B cell (primary cell): Measurements from ENCODE around the gene PRKAG2. TPM values are rescaled to one million over a fixed set of nuclear protein-coding genes. Genes with fewer than 3 reads are reported as not detected.

Experiments
- ATAC-seq: fragments of 200-7000 bp; cut with Tn5 transposase; one replicate; pipeline ENCODE4 v1.10.0; 2021; ENCODE audit warnings: low read depth, mild to moderate bottlenecking, moderate number of reproducible peaks, moderate library complexity
- CTCF ChIA-PET: fragments of 350-600 bp; sonication (Branson Sonifier 250); formaldehyde crosslinking; loops from one replicate; lab custom pipeline; 2021; ENCODE audit warnings: antibody characterized with exemption, inconsistent platforms; lab: Charles Lee
- POLR2A ChIA-PET: fragments of 350-600 bp; sonication (Branson Sonifier 250); formaldehyde crosslinking; loops from one replicate; lab custom pipeline; 2021; ENCODE audit warnings: antibody characterized with exemption; lab: Charles Lee
- DNase-seq: peaks from one replicate; pipeline ENCODE4 v3.0.0; 2013
- H2AFZ ChIP-seq: 2 replicates; pipeline ENCODE4 v1.6.1; 2012; ENCODE audit warnings: mild to moderate bottlenecking, low read depth, low read length; ENCODE audit not compliant: insufficient read depth, poor library complexity, severe bottlenecking
- H3K27ac ChIP-seq, 2 donors: 1 replicate in 1 of 2; 2 replicates in 1 of 2; pipeline ENCODE4 v1.5.1; 2012 to 2013; ENCODE audit warnings: low read length in 2 of 2, mild to moderate bottlenecking in 2 of 2, moderate library complexity in 1 of 2
- H3K27me3 ChIP-seq, 4 experiments: fragments of 200-600 bp in 1 of 4; sonication (generic) in 1 of 4; replicated peaks in 1 of 4; 1 replicate in 2 of 4; 2 replicates in 2 of 4; pipeline versions ENCODE4 v1.6.1 to v1.7.0; 2013 to 2016; ENCODE audit warnings: low read length in 3 of 4, mild to moderate bottlenecking in 2 of 4, mixed read lengths in 1 of 4, moderate library complexity in 1 of 4; ENCODE audit not compliant: insufficient read depth in 4 of 4, control insufficient read depth in 3 of 4; ENCODE audit errors: control extremely low read depth in 1 of 4
- H3K36me3 ChIP-seq, 2 experiments: replicated peaks in 1 of 2; 1 replicate in 1 of 2; 2 replicates in 1 of 2; pipeline versions ENCODE4 v1.6.1 to v1.7.1; 2013; ENCODE audit warnings: low read length in 1 of 2; ENCODE audit not compliant: insufficient read depth in 2 of 2, control insufficient read depth in 1 of 2; ENCODE audit errors: control extremely low read depth in 1 of 2, extremely low read depth in 1 of 2
- H3K4me1 ChIP-seq, 2 donors: fragments of 200-600 bp in 1 of 2; sonication (generic) in 1 of 2; 1 replicate in 1 of 2; 2 replicates in 1 of 2; pipeline versions ENCODE4 v1.5.1 to v1.6.1; 2013 to 2017; ENCODE audit warnings: low read length in 2 of 2; ENCODE audit not compliant: control insufficient read depth in 2 of 2, insufficient read depth in 2 of 2
- H3K4me2 ChIP-seq: replicated peaks from 2 replicates; pipeline ENCODE3; 2012; ENCODE audit warnings: mild to moderate bottlenecking, low read depth, low read length; ENCODE audit not compliant: poor library complexity, severe bottlenecking
- H3K4me3 ChIP-seq, 5 experiments: fragments of 200-600 bp in 1 of 5; sonication (generic) in 1 of 5; 1 replicate in 3 of 5; 2 replicates in 2 of 5; pipeline versions ENCODE4 v1.5.1 to v1.7.0; 2011 to 2016; ENCODE audit warnings: low read length in 4 of 5, mild to moderate bottlenecking in 4 of 5, low read depth in 2 of 5, control low read depth in 1 of 5, moderate library complexity in 1 of 5; ENCODE audit not compliant: insufficient read depth in 1 of 5; ENCODE audit errors: control extremely low read depth in 1 of 5, extremely low read depth in 1 of 5
- H3K79me2 ChIP-seq: fragments of 200-600 bp; sonication (generic); one replicate; pipeline ENCODE4 v1.6.0; 2016; ENCODE audit warnings: low read length; ENCODE audit not compliant: control insufficient read depth, insufficient read depth
- H3K9ac ChIP-seq: fragments of 200-600 bp; sonication (generic); 2 replicates; pipeline ENCODE4 v1.6.1; 2017; ENCODE audit warnings: mild to moderate bottlenecking, low read length, moderate library complexity
- H3K9me3 ChIP-seq, 3 donors: one replicate each; pipeline versions ENCODE4 v1.6.1 to v1.7.1; 2013; ENCODE audit warnings: low read length in 2 of 3; ENCODE audit not compliant: control insufficient read depth in 2 of 3, insufficient read depth in 1 of 3; ENCODE audit errors: control extremely low read depth in 1 of 3
- H4K20me1 ChIP-seq: 2 replicates; pipeline ENCODE4 v1.6.0; 2012; ENCODE audit warnings: mild to moderate bottlenecking, low read length; ENCODE audit not compliant: insufficient read depth, control insufficient read depth, poor library complexity, severe bottlenecking
- H3K27ac Mint-ChIP-seq: one replicate; pipeline ENCODE4 v1.8.0; 2021; ENCODE audit warnings: mixed read lengths
- H3K27me3 Mint-ChIP-seq: one replicate; pipeline ENCODE4 v1.8.0; 2021; ENCODE audit warnings: mixed read lengths
- H3K4me1 Mint-ChIP-seq: one replicate; pipeline ENCODE4 v1.8.0; 2021; ENCODE audit warnings: mixed read lengths
- H3K4me3 Mint-ChIP-seq: one replicate; pipeline ENCODE4 v1.8.0; 2021; ENCODE audit warnings: mixed read lengths
- H3K9me3 Mint-ChIP-seq: one replicate; pipeline ENCODE4 v1.8.0; 2022; ENCODE audit warnings: mixed read lengths; ENCODE audit not compliant: insufficient read depth
- CTCF ChIP-seq: fragments of 200-600 bp; IDR thresholded peaks from one replicate; pipeline ENCODE4 v1.8.0; 2022; ENCODE audit warnings: antibody characterized with exemption, mild to moderate bottlenecking
- EZH2 ChIP-seq: IDR thresholded peaks from 2 replicates; pipeline ENCODE4 v1.6.1; 2012; ENCODE audit warnings: borderline replicate concordance, low read depth, mild to moderate bottlenecking, moderate library complexity, low read length; ENCODE audit not compliant: insufficient read depth, poor library complexity, severe bottlenecking
- WGBS: methylation state at CpG from one replicate; pipeline ENCODE4 v1.1.5; 2013; ENCODE audit warnings: missing lambda C conversion rate; ENCODE audit not compliant: insufficient coverage; 5-methylcytosine and 5-hydroxymethylcytosine counted together
- intact Hi-C: fragments of 100-400 bp; cut with micrococcal nuclease; formaldehyde crosslinking; loops from one replicate; pipeline ENCODE4 v1.10.0; 2022
- polyA plus RNA-seq: library from polyadenylated mRNA; depleted of rRNA; stranded (reverse); fragments of >200 nt; gene quantifications from 2 replicates; pipeline ENCODE4 v1.2.3, GENCODE V29; 2012
- total RNA-seq, 2 donors: library from RNA; stranded (reverse); fragments of 120-200 nt in 1 of 2; gene quantifications; 1 replicate in 1 of 2; 2 replicates in 1 of 2; pipeline versions ENCODE4 v1.2.3 to v1.2.4, GENCODE V29; 2013 to 2022

Gene PRKAG2
- total and polyA plus RNA-seq, 2 donors (not counting 1 experiment from before 2014, with no cell fraction given) = 22.1 to 56.3 TPM

GRCh38 chr7:151859111-151859947 lies 17.6 kb downstream of the PRKAG2 start:
- Histone ChIP-seq H3K4me2 (no peak overlapping the region), H3K4me3 (no peak overlapping the region), H3K9me3 (no peaks in the 10 kb centered on the region), H3K79me2 (peaks cover 73% of the 10 kb centered on the region), H3K27me3 (no peaks in the 10 kb centered on the region), H2AFZ (no peak overlapping the region), H3K27ac (no peak overlapping the region), H4K20me1 (peaks cover 92% of the 10 kb centered on the region), H3K4me1 (peaks cover 6 to 10% of the 10 kb centered on the region in 2 donors), H3K9ac (no peak overlapping the region), H3K36me3 (peaks cover 0 to 2% of the 10 kb centered on the region in 2 experiments)
- POLR2A ChIA-PET = interaction anchor here (0.5 kb wide), 1 partner anchor 16 kb away, joined by 5 read pairs; no protein-coding TSS in a partner anchor
- Mint-ChIP-seq H3K4me3 (no peak overlapping the region), H3K4me1 (peaks cover 12% of the 10 kb centered on the region), H3K27ac (no peak overlapping the region), H3K27me3 (no peaks in the 10 kb centered on the region), H3K9me3 (no peaks in the 10 kb centered on the region)
- DNase-seq = no peak
- CTCF ChIA-PET = interaction anchor here (1.7 kb wide), 1 partner anchor 74 kb away, joined by 3 read pairs; no protein-coding TSS in a partner anchor
- WGBS = 88% methylated on average over 16 of the region's 28 CpGs
- ATAC-seq = no peak
- intact Hi-C loops = no loop called here
- TF ChIP-seq CTCF (no peak), EZH2 (no peak)

- Histone ChIP-seq H4K20me1 (peaks cover 84% of the 10 kb centered on the region), H3K27ac (no peak overlapping the region), H3K79me2 (peaks cover 64% of the 10 kb centered on the region), H3K36me3 (peaks cover 0 to 2% of the 10 kb centered on the region in 2 experiments), H3K4me3 (no peak overlapping the region), H3K9ac (no peak overlapping the region), H2AFZ (no peak overlapping the region), H3K9me3 (no peaks in the 10 kb centered on the region), H3K4me2 (no peak overlapping the region), H3K27me3 (no peaks in the 10 kb centered on the region), H3K4me1 (peaks cover 0 to 1% of the 10 kb centered on the region in 2 donors)
- ChIA-PET POLR2A (no interaction called here), CTCF (interaction anchor here (1.7 kb wide), 1 partner anchor 75 kb away, joined by 3 read pairs; no protein-coding TSS in a partner anchor)
- Mint-ChIP-seq H3K9me3 (no peaks in the 10 kb centered on the region), H3K27me3 (no peaks in the 10 kb centered on the region), H3K27ac (no peak overlapping the region), H3K4me1 (peaks cover 7% of the 10 kb centered on the region), H3K4me3 (no peak overlapping the region)
- intact Hi-C loops = no loop called here
- DNase-seq (no peak), ATAC-seq (no peak)
- no peak for TF ChIP-seq CTCF
- TF ChIP-seq EZH2 = no peak
- WGBS = 91% methylated on average over 4 of the region's 5 CpGs
These were observed 18.5 kb downstream of the PRKAG2 start for GRCh38 chr7:151858456-151858855.
